ENCODE results near the gene H2AZ2.
"Not testable (repeated sequence)": the region's sequence is repeated elsewhere in the genome, so short reads cannot be mapped to it uniquely, and the experiment has no call there.

DNA sequence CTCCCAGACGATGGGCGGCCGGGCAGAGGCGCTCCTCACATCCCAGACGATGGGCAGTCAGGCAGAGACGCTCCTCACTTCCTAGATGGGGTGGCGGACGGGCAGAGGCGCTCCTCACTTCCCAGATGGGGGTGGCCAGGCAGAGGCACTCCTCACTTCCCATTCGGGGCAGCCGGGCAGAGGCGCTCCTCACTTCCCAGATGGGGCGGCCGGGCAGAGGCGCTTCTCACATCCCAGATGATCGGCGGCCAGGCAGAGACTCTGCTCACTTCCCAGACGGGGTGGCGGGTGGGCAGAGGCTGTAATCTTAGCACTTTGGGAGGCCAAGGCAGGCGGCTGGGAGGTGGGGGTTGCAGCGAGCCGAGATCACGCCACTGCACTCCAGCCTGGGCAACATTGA lies 24.0 kb upstream of the H2AZ2 start:
- not testable (repeated sequence) for TF ChIP-seq BHLHE40 (IDR thresholded peaks at IDR 0.05; ENCODE audit: borderline replicate concordance); ZNF384 (IDR thresholded peaks at IDR 0.05); SUZ12 (IDR thresholded peaks at IDR 0.05); FOXK2 (IDR thresholded peaks at IDR 0.05); SP1 (IDR thresholded peaks at IDR 0.05); L3MBTL2 (conservative IDR thresholded peaks at IDR 0.05); CTBP1 (IDR thresholded peaks at IDR 0.05; ENCODE audit: borderline replicate concordance)
- TF ChIP-seq, protein P1, sequence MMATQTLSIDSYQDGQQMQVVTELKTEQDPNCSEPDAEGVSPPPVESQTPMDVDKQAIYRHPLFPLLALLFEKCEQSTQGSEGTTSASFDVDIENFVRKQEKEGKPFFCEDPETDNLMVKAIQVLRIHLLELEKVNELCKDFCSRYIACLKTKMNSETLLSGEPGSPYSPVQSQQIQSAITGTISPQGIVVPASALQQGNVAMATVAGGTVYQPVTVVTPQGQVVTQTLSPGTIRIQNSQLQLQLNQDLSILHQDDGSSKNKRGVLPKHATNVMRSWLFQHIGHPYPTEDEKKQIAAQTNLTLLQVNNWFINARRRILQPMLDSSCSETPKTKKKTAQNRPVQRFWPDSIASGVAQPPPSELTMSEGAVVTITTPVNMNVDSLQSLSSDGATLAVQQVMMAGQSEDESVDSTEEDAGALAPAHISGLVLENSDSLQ (IDR thresholded peaks at IDR 0.05) = not testable (repeated sequence)

Data from HEK293T (cell line).